ENCODE measurements around the gene WNT6. TPM values are rescaled to one million over a fixed set of nuclear protein-coding genes. Genes with fewer than 3 reads are reported as not detected.
"Not testable (repeated sequence)": the region's sequence is repeated elsewhere in the genome, so short reads cannot be mapped to it uniquely, and the experiment has no call there.

Gene WNT6
- total RNA-seq, 1 donor from 2014 or later = 0.44 TPM

DNA sequence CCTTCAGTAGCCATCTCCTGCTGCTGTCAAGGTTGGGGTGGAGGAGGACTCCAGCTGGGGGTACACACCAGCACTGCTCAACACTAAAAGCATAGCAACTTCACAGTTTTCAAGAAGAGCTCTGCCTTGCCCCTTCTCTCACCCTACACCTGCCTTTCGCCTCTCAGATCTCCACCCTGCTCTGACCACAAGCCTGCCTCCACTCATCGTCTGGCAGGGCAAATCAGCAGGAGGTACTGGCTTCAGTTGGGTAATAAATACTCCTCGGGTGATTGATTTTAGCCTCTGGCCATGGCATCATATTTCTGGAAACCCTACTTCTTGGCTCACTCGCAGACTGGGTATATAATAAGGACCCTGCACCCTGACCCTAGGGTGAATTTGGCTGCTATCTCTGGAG, 24.9 kb upstream of the WNT6 start:
- TF ChIP-seq, protein P1, sequence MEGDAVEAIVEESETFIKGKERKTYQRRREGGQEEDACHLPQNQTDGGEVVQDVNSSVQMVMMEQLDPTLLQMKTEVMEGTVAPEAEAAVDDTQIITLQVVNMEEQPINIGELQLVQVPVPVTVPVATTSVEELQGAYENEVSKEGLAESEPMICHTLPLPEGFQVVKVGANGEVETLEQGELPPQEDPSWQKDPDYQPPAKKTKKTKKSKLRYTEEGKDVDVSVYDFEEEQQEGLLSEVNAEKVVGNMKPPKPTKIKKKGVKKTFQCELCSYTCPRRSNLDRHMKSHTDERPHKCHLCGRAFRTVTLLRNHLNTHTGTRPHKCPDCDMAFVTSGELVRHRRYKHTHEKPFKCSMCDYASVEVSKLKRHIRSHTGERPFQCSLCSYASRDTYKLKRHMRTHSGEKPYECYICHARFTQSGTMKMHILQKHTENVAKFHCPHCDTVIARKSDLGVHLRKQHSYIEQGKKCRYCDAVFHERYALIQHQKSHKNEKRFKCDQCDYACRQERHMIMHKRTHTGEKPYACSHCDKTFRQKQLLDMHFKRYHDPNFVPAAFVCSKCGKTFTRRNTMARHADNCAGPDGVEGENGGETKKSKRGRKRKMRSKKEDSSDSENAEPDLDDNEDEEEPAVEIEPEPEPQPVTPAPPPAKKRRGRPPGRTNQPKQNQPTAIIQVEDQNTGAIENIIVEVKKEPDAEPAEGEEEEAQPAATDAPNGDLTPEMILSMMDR (IDR thresholded peaks at IDR 0.05) = no peak
- intact Hi-C loops (cut with DNase I) = no loop called here
- no peaks in the 10 kb centered on the region for H3K9me3 ChIP-seq
- ATAC-seq = no peak
- H3K36me3 ChIP-seq = no peaks in the 10 kb centered on the region
- H3K4me3 ChIP-seq = no peak overlapping the region
- no peaks in the 10 kb centered on the region for H3K4me1 ChIP-seq
- peak; percentile 2 for DNase-seq
- H3K27ac ChIP-seq = no peak overlapping the region
- peaks cover 6% of the 10 kb centered on the region for H3K27me3 ChIP-seq (ENCODE audit: low read depth)

DNA sequence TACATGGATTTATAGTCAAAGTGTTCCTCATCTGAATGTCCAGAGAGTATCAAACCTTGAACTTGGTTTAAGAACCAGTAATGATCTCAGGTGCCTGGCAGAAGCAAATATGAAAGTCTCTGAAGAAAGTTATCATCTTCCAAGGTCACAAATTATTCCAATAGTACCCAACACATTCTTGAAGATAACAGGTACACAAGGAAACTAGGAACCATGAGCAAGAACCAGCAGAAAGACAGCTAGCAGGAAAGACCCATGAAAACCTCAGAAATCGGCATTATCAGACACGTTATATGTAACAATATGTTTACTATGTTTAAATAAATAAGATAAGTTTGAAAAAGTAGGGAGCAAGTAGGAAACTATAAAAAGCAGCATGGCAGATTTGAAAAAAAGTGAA, 22.1 kb upstream of the WNT6 start:
- ATAC-seq = no peak
- DNase-seq = no peak
- Histone ChIP-seq H3K4me1 (no peaks in the 10 kb centered on the region), H3K27me3 (ENCODE audit: low read depth) (peaks cover 6% of the 10 kb centered on the region), H3K4me3 (no peak overlapping the region), H3K27ac (no peak overlapping the region), H3K36me3 (no peaks in the 10 kb centered on the region), H3K9me3 (no peaks in the 10 kb centered on the region)
- intact Hi-C loops (cut with DNase I) = no loop called here
- TF ChIP-seq, protein P1 (IDR thresholded peaks at IDR 0.05) = no peak

DNA sequence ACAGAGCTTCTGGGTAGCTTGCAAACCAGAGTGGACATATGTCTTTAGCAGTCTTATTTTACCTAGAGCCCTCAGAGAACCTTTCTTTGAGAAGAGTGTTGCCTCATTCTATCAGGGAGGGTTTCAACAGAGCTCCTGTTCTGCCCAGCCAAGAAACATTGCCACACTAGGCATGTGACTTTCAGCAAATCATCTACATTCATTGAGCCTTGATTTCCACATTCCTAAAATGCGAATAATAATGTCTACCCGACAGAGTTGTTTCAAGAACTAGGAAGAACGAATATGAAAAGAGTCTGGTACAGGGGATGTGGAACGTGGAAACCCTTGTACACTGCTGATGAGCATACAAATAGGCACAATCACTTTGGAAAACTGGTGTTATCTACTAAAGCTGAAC, 20.2 kb upstream of the WNT6 start:
- H3K27ac ChIP-seq = no peak overlapping the region
- TF ChIP-seq, protein P1 (IDR thresholded peaks at IDR 0.05) = no peak
- intact Hi-C loops (cut with DNase I) = no loop called here

GRCh38 chr2:218839888-218840287, 19.7 kb upstream of the WNT6 start:
- DNase-seq = no peak
- Histone ChIP-seq H3K36me3 (no peaks in the 10 kb centered on the region), H3K27me3 (ENCODE audit: low read depth) (peaks cover 6% of the 10 kb centered on the region), H3K4me1 (no peaks in the 10 kb centered on the region), H3K9me3 (no peaks in the 10 kb centered on the region), H3K27ac (no peak overlapping the region), H3K4me3 (no peak overlapping the region)
- no peak for ATAC-seq
- TF ChIP-seq, protein P1 (IDR thresholded peaks at IDR 0.05) = no peak
- intact Hi-C loops (cut with DNase I) = loop anchor here (10.0 kb wide), 1 partner anchor 125 kb away; the partner anchor contains the start of gene TTLL4

More for the DNA sequence above, 20.2 kb upstream of the WNT6 start:
- Histone ChIP-seq H3K4me1 (no peaks in the 10 kb centered on the region), H3K4me3 (no peak overlapping the region), H3K27me3 (ENCODE audit: low read depth) (peaks cover 6% of the 10 kb centered on the region), H3K9me3 (no peaks in the 10 kb centered on the region), H3K36me3 (no peaks in the 10 kb centered on the region)
- ATAC-seq = peak; percentile 49 to 53
- DNase-seq = peak; percentile 13

- intact Hi-C loops (cut with DNase I) = loop anchor here (10.0 kb wide), 1 partner anchor 130 kb away; the partner anchor contains the start of gene TTLL4
- H3K9me3 ChIP-seq; DNase-seq; ATAC-seq; H3K4me1 ChIP-seq; H3K36me3 ChIP-seq; H3K27me3 ChIP-seq (ENCODE audit: low read depth); H3K4me3 ChIP-seq; H3K27ac ChIP-seq: not testable (repeated sequence)
These were observed 15.3 kb upstream of the WNT6 start for GRCh38 chr2:218844334-218844733.

DNA sequence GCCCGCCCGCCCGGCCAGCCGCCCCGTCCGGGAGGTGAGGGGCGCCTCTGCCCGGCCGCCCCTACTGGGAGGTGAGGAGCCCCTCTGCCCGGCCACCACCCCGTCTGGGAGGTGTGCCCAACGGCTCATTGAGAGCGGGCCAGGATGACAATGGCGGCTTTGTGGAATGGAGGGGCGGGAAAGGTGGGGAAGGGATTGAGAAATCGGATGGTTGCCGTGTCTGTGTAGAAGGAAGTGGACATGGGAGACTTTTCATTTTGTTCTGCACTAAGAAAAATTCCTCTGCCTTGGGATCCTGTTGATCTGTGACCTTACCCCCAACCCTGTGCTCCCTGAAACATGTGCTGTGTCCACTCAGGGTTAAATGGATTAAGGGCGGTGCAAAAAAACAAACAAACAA, 12.6 kb upstream of the WNT6 start:
- not testable (repeated sequence) for DNase-seq, ATAC-seq
- intact Hi-C loops (cut with DNase I) = loop anchor here (10.0 kb wide), 1 partner anchor 132 kb away; the partner anchor contains the start of gene TTLL4

More for the DNA sequence above, 12.6 kb upstream of the WNT6 start:
- H3K4me3 ChIP-seq, H3K36me3 ChIP-seq, H3K4me1 ChIP-seq, H3K9me3 ChIP-seq, H3K27ac ChIP-seq: not testable (repeated sequence)
- peaks cover 31% of the 10 kb centered on the region for H3K27me3 ChIP-seq (ENCODE audit: low read depth)
